A549 treated with dexamethasone at 1 μM for 4 hours (cell line): Measurements from ENCODE around the gene SAV1. TPM values are rescaled to one million over a fixed set of nuclear protein-coding genes. Genes with fewer than 3 reads are reported as not detected.

ENCODE experiments used
- total RNA-seq: library from RNA; stranded (reverse); fragments of 200-300 nt; extraction: Qiagen RNA extraction; gene quantifications from 5 replicates; pipeline ENCODE4 v1.2.3, GENCODE V29; 2022

The SAV1 gene
- total RNA-seq, result 23.8 to 32.8 TPM (median 29.2 TPM) in 5 replicates

GRCh38 chr14:50667996-50668825, at the start of gene SAV1:
Gene SAV1, minus strand, starts transcription at chr14:50668306. Its CDS starts 339 bp downstream, at chr14:50667967.

Other genes starting within 250 kb of the SAV1 start
- gene MAP4K5, start 135.7 kb downstream of the SAV1 start, total RNA-seq, result 27.3 to 39.1 TPM (median 33.4 TPM) in 5 replicates
- gene ATL1, start 108.2 kb downstream of the SAV1 start, total RNA-seq, result 4.8 to 6.5 TPM (median 5.5 TPM) in 5 replicates
- 12.8 to 20.6 TPM (median 18.5 TPM) in 5 replicates for gene NIN, start 162.9 kb upstream of the SAV1 start, total RNA-seq
- not detected in 5 replicates for gene ABHD12B, start 203.7 kb upstream of the SAV1 start, total RNA-seq